Ovary (tissue), 3 donors: ENCODE measurements around the gene TMCO6.

Experiments used
- POLR2A ChIP-seq: fragments of 450-650 bp; IDR thresholded peaks from one replicate; pipeline ENCODE4 v1.6.1; 2017; ENCODE audit warnings: antibody characterized with exemption, mild to moderate bottlenecking, moderate library complexity
- TF ChIP-seq, protein P1 (sequence below), 3 donors: fragments of 450-650 bp in 2 of 3; fragments of 200-600 bp in 1 of 3; IDR thresholded peaks; one replicate each; pipeline versions ENCODE4 v1.5.1 to v1.8.0; 2016 to 2022; ENCODE audit warnings: antibody characterized with exemption in 3 of 3, mild to moderate bottlenecking in 1 of 3
- donor health status: DM: no; HTN: no; CAD: no.

DNA sequence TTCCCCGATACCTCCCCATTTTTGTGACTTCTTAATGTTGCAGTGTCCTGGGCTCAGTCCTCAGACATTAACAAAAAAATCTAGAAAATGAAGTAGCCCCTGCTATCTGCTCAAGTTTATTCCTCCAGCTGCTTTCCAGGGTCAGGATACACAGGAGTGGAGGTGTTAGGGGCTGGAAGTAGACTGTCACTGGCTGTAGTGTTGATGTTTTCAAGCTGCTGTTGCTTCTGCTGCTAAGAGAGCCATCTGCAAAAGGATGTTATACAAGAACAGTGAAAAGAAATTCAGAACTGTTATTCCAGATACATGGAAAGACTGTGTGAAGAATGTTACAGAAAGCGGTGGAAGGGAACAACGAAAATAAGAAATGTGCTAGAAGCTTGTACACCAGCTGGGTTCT, 16.9 kb upstream of the TMCO6 start:
- TF ChIP-seq, protein P1, sequence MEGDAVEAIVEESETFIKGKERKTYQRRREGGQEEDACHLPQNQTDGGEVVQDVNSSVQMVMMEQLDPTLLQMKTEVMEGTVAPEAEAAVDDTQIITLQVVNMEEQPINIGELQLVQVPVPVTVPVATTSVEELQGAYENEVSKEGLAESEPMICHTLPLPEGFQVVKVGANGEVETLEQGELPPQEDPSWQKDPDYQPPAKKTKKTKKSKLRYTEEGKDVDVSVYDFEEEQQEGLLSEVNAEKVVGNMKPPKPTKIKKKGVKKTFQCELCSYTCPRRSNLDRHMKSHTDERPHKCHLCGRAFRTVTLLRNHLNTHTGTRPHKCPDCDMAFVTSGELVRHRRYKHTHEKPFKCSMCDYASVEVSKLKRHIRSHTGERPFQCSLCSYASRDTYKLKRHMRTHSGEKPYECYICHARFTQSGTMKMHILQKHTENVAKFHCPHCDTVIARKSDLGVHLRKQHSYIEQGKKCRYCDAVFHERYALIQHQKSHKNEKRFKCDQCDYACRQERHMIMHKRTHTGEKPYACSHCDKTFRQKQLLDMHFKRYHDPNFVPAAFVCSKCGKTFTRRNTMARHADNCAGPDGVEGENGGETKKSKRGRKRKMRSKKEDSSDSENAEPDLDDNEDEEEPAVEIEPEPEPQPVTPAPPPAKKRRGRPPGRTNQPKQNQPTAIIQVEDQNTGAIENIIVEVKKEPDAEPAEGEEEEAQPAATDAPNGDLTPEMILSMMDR (IDR thresholded peaks at IDR 0.05) = no peak
- no peak for TF ChIP-seq POLR2A
